SK-N-MC (cell line): ENCODE results near the gene ZFYVE28.

Source experiments
- DNase-seq: peaks from one replicate; pipeline ENCODE4 v3.0.0-alpha.2; 2011; ENCODE audit warnings: low read depth, low spot score
- H3K27ac ChIP-seq: fragments of 200-600 bp; sonication (generic); 2 replicates; pipeline ENCODE4 v1.5.1; 2016; ENCODE audit warnings: mixed run types
- H3K36me3 ChIP-seq: fragments of 200-600 bp; sonication (generic); 2 replicates; pipeline ENCODE4 v1.6.1; 2017; ENCODE audit warnings: antibody characterized with exemption, low read length, mixed read lengths; ENCODE audit not compliant: insufficient read depth
- H3K4me3 ChIP-seq: fragments of 200-600 bp; sonication (generic); 2 replicates; pipeline ENCODE4 v1.5.1; 2016
- H3K9ac ChIP-seq: fragments of 200-600 bp; sonication (generic); 2 replicates; pipeline ENCODE4 v1.8.0; 2017; ENCODE audit warnings: mixed run types, mixed read lengths; ENCODE audit not compliant: insufficient read length
- H3K9me3 ChIP-seq: fragments of 200-600 bp; sonication (generic); 2 replicates; pipeline ENCODE4 v1.6.1; 2017; ENCODE audit warnings: low read depth, mild to moderate bottlenecking, antibody characterized with exemption, low read length, moderate library complexity, mixed read lengths
- EZH2 ChIP-seq: fragments of 200-600 bp; sonication (generic); IDR thresholded peaks from one replicate; pipeline ENCODE4 v1.6.1; 2017; ENCODE audit warnings: antibody characterized with exemption
- FOXP2 ChIP-seq: optimal IDR thresholded peaks from 2 replicates; pipeline ENCODE3; 2011; ENCODE audit warnings: mild to moderate bottlenecking, moderate library complexity; ENCODE audit not compliant: insufficient read depth; ENCODE audit errors: extremely low read length, control extremely low read depth
- POLR2AphosphoS5 ChIP-seq: IDR thresholded peaks from 2 replicates; pipeline ENCODE4 v1.6.1; 2012; ENCODE audit warnings: mild to moderate bottlenecking, low read depth, low read length, borderline replicate concordance

The ZFYVE28 gene

DNA sequence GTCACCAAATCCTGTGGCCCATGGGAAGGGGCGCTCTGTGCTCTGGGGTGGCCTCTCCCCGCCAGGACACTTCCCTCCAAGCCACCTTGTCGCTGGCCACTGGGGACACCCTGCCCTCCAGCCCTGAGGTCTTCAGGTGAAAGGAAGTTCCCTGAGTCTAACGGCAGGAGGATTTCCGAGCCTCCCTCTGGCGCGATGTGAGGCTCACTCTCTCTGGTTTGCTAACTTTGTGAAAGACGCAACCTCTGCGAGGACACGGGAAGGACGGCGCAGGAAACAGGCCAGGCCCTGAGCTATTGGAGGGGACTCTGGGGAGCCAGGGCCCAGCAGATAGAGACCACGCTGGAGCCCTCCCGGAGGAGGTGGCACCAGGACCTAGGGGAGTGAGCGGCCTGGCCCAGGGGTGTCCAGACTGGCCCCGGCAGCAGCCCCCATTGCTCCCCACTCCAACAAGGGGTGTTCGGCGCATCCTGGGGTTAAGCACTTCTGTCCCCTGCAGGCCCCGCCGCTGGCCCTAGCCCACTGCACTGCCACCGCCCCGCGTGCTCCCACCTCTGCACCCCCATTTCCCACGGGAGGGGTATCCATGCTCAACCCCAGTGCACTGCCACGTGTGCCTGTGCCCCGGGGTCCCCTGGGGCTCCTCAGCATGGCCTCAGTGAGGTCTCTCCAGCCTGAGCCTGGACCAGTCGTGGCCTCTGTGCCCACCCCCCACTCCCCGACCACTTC, 84.4 kb downstream of the ZFYVE28 start:
- no peak for DNase-seq
- no peaks in the 10 kb centered on the region for H3K9me3 ChIP-seq
- no peak overlapping the region for H3K4me3 ChIP-seq
- no peak overlapping the region for H3K27ac ChIP-seq
- TF ChIP-seq EZH2 (no peak), POLR2AphosphoS5 (no peak), FOXP2 (no peak)
- no peak overlapping the region for H3K9ac ChIP-seq
- no peaks in the 10 kb centered on the region for H3K36me3 ChIP-seq

DNA sequence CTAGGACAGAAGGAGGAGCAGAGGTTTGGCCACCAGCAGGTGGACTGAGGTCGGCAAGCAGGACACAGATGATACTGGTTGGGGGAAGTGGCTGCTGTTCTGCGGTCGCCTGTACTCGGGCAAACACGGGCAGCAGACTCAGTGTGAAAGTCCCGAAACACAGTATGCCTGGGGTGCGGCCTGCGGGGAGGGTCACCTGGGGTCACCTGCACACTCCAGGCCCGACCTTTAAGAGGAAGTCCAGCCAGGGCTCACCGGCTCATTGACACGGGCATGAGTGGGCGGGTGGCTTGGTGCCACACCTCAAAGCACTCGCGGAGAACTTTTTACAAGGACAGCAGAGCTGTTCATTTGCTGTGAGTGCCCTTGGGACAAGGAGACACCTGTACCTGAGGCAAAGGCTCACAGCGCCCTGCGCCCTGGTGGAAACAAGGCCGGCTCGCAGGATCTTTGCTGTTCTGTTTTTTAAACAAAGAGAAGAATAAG, 85.0 kb downstream of the ZFYVE28 start:
- no peak for DNase-seq
- TF ChIP-seq FOXP2: no peak
- TF ChIP-seq POLR2AphosphoS5: no peak
- TF ChIP-seq EZH2: no peak
- Histone ChIP-seq H3K27ac (no peak overlapping the region), H3K4me3 (no peak overlapping the region), H3K9me3 (no peaks in the 10 kb centered on the region), H3K36me3 (no peaks in the 10 kb centered on the region), H3K9ac (no peak overlapping the region)

DNA sequence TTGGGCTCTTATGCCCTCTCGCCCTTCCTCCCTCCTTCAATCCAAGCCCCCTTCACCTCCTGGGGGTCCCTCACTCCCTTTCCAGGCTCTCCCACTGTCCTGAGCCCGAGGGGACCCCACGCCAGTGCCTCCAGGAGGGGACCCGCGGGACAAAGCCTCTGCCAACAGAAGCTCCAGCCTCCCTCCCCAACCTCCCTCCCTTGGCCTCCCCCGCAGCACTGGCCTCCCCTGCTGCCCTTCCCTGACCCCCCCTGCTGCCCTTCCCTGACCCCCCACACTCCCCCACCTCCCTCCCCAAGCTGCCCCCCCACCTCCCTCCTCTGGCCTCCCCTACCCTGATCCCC, 85.5 kb downstream of the ZFYVE28 start:
- Histone ChIP-seq H3K27ac (no peak overlapping the region), H3K9me3 (no peaks in the 10 kb centered on the region), H3K9ac (no peak overlapping the region), H3K4me3 (no peak overlapping the region), H3K36me3 (no peaks in the 10 kb centered on the region)
- no peak for TF ChIP-seq FOXP2
- no peak for TF ChIP-seq EZH2
- no peak for TF ChIP-seq POLR2AphosphoS5
- no peak for DNase-seq

DNA sequence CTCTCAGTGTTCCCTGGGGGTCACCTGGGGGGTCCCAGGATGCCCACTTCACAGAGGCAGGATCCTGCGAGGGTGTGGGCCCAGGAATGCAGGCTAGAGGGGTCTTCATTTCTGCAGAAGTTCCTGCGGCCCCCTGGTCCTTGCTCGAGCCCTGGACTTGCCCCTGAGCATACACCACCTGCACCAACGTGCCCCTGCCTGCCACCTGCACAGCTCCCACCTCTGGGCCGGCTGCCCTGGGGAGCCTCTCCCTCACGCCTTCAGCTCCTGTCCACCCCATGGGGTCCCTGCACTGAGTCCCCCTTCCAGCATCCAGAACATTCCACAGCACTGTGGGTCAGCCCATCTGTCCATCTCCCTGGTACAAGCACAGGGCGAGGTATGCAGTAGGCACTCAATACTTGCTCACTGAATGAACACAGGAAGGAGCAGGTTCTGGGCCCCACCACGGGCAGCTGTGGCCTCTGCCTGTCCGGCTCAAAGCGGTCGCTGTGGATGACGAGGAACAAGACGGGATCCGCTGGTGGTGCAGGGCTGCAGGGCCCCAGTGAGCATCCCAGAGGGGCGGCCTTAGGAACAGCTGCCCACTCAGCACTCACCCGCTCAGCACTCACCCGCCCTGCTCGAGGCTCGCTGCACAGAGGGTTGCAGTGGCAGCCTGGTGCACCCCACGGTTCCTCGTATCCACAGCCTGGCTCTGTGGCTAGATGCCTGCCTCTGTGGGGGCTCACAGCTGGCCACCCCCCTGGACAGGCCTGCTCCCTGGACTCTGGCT, 86.1 kb downstream of the ZFYVE28 start:
- Histone ChIP-seq H3K27ac (no peak overlapping the region), H3K9ac (no peak overlapping the region), H3K9me3 (no peaks in the 10 kb centered on the region), H3K4me3 (no peak overlapping the region), H3K36me3 (no peaks in the 10 kb centered on the region)
- TF ChIP-seq POLR2AphosphoS5 (no peak), EZH2 (no peak), FOXP2 (no peak)
- DNase-seq: no peak

DNA sequence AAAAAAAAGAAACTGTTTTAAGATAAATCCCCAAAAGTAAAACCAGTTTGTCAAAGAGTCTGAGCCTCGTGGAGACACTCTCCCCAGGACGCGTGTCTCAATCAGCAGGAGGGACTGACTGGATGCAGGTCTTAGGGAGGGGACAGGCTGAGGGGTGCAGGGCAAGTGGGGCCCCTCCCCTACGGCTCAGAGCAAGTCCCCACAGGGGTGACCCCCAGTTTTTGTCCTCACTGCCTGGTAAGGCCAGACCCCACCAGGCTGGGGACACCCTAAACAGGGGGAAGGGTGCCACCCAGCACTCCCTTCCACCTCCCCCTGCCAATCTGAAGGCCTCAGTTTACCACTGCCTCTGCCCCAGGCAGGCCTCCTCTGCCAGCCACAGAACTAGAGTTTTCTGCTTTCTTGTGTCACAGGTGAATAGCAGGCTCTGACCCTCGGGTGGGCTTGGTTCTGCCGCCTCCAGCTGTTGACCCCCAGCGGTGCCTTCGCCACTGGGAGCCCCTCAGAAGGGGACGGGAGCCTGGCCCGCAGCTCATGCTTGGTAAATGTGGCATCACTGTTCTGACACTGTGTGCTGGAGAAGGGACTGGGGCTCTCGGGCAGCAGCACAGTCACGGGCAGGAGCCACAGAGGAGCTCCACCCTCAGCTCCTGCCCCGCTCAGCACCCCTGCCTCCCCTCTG, 86.8 kb downstream of the ZFYVE28 start:
- Histone ChIP-seq H3K9me3 (no peaks in the 10 kb centered on the region), H3K9ac (no peak overlapping the region), H3K27ac (no peak overlapping the region), H3K4me3 (no peak overlapping the region), H3K36me3 (no peaks in the 10 kb centered on the region)
- TF ChIP-seq FOXP2: no peak
- no peak for TF ChIP-seq POLR2AphosphoS5
- TF ChIP-seq EZH2: no peak
- DNase-seq: no peak

DNA sequence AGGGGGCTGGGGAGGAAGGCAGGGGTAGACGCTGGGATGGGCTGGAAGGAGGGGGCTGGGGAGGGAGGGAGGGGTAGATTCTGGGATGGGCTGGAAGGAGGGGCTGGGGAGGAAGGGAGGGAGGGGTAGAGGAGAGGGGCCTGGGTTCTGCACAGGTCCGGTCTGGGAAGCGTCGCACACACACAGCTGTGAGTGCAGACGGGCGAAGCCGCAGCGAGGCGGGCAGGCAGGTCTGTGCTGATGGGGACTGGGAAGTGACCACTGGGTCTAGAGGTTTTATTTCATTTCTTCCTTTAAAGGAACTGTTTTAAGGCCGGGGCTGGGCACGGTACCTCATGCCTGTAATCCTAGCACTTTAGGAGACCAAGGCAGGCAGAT, 87.4 kb downstream of the ZFYVE28 start:
- H3K9me3 ChIP-seq: no peaks in the 10 kb centered on the region
- no peaks in the 10 kb centered on the region for H3K36me3 ChIP-seq
- TF ChIP-seq EZH2 (no peak), POLR2AphosphoS5 (no peak), FOXP2 (no peak)
- H3K4me3 ChIP-seq: no peak overlapping the region
- H3K27ac ChIP-seq: no peak overlapping the region
- DNase-seq: no peak
- no peak overlapping the region for H3K9ac ChIP-seq

DNA sequence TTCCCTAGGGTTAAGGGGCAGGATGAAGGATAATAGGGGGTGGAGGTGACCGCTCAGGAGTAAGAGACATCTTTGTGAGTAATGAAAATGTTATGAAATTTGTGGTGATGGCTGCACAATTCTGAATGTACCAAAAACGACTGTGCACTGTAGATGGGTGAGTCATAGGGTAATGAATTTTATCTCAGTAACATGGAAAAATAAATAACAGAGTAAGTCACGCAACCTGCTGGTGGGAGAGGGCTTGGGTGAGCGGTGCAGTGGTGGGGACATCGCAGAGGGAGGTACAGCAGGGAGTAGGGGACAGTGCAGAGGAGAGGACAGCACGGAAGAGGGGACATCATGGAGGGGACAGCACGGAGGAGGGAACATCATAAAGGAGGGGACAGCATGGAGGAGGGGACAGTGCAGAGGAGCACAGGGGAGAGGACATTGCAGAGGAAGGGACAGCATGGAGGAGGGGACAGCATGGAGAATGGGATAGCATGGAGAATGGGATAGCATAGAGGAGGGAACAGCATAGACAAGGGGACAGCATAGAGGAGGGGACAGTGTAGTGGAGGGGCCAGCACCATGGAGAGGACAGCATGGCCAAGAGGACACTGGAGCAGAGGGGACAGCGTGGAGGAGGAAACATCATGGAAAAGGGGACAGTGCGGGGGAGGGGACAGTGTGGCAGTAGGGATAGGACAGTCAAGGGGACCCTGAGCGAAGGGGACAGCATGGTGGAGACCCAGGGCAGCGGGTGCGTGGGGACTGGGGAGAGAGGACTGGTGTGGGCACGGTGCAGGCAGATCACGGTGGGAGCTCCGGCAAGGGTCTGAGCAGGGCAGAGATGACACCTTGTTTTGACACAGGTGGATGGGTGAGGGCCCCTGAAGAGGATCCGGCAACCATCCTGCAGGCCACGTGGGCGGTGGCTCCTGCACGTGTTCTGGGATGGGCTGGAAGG, 88.1 kb downstream of the ZFYVE28 start:
- TF ChIP-seq EZH2 (no peak), FOXP2 (no peak), POLR2AphosphoS5 (no peak)
- H3K4me3 ChIP-seq: no peak overlapping the region

More for the DNA sequence above, 88.1 kb downstream of the ZFYVE28 start:
- DNase-seq: no peak
- Histone ChIP-seq H3K27ac (no peak overlapping the region), H3K9me3 (no peaks in the 10 kb centered on the region), H3K9ac (no peak overlapping the region), H3K36me3 (no peaks in the 10 kb centered on the region)
